Lower leg skin (tissue), 4 donors: ENCODE results near the gene LGI1. TPM values are rescaled to one million over a fixed set of nuclear protein-coding genes. Genes with fewer than 3 reads are reported as not detected.

ENCODE experiments used
- DNase-seq, 2 donors: peaks; one replicate each; pipeline ENCODE4 v3.0.0-alpha.2; 2019; ENCODE audit warnings: low spot score in 2 of 2
- H3K4me3 ChIP-seq: fragments of 200-600 bp; sonication (generic); 2 replicates; pipeline ENCODE4 v1.5.1; 2017; ENCODE audit warnings: mild to moderate bottlenecking, low read depth; ENCODE audit not compliant: poor library complexity, severe bottlenecking
- POLR2A ChIP-seq, 2 donors: fragments of 450-650 bp; IDR thresholded peaks; one replicate each; pipeline ENCODE4 v1.6.1; 2016 to 2017; ENCODE audit warnings: antibody characterized with exemption in 2 of 2, mild to moderate bottlenecking in 1 of 2, moderate library complexity in 1 of 2
- WGBS, 2 donors: methylation state at CpG; one replicate each; pipeline ENCODE4 v1.1.5; 2018; 5-methylcytosine and 5-hydroxymethylcytosine counted together
- intact Hi-C: fragments of 100-400 bp; cut with DNase I; formaldehyde crosslinking; loops from one replicate; pipeline ENCODE4 v1.15.0; 2023; ENCODE audit warnings: low total_unique reads
- total RNA-seq, 4 donors: library from RNA; depleted of rRNA; stranded (reverse); fragments of >200 nt; gene quantifications; one replicate each; pipeline ENCODE4 v1.1.0, GENCODE V29; 2016
- TF ChIP-seq, protein P1 (sequence below), 3 donors: fragments of 450-650 bp; IDR thresholded peaks; one replicate each; pipeline ENCODE4 v1.5.1; 2016; ENCODE audit warnings: antibody characterized with exemption in 3 of 3, mild to moderate bottlenecking in 3 of 3, moderate library complexity in 2 of 3

Gene LGI1
- total RNA-seq, 4 donors from 2014 or later = 2.8 TPM; not detected in 3

DNA sequence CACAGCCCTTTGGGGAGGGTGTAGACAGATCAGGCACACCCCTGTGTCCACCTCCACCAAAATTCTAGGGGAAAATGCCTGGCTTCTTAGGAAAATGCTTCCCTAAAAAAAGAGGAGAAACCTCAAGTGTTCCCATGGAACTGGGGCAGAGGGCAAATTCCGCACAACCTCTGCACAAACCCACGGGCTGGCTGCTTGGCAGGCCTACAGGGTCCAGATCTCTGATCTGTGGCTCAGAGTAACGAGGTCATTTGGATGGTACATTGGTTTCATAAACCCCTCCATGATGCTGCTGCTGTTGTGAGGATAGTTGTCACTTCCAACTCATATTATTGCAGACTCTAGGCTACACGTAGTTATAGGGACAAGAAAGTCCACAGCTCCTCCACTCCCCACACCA is 16.0 kb downstream of the LGI1 start:
- TF ChIP-seq, protein P1, sequence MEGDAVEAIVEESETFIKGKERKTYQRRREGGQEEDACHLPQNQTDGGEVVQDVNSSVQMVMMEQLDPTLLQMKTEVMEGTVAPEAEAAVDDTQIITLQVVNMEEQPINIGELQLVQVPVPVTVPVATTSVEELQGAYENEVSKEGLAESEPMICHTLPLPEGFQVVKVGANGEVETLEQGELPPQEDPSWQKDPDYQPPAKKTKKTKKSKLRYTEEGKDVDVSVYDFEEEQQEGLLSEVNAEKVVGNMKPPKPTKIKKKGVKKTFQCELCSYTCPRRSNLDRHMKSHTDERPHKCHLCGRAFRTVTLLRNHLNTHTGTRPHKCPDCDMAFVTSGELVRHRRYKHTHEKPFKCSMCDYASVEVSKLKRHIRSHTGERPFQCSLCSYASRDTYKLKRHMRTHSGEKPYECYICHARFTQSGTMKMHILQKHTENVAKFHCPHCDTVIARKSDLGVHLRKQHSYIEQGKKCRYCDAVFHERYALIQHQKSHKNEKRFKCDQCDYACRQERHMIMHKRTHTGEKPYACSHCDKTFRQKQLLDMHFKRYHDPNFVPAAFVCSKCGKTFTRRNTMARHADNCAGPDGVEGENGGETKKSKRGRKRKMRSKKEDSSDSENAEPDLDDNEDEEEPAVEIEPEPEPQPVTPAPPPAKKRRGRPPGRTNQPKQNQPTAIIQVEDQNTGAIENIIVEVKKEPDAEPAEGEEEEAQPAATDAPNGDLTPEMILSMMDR (IDR thresholded peaks at IDR 0.05) = no peak
- no peak for TF ChIP-seq POLR2A (IDR thresholded peaks at IDR 0.05)
- no peak for DNase-seq
- WGBS, 2 donors = 62 to 67% methylated on average over 4 of the region's 4 CpGs
- intact Hi-C loops = no loop called here
- no peak overlapping the region for H3K4me3 ChIP-seq

DNA sequence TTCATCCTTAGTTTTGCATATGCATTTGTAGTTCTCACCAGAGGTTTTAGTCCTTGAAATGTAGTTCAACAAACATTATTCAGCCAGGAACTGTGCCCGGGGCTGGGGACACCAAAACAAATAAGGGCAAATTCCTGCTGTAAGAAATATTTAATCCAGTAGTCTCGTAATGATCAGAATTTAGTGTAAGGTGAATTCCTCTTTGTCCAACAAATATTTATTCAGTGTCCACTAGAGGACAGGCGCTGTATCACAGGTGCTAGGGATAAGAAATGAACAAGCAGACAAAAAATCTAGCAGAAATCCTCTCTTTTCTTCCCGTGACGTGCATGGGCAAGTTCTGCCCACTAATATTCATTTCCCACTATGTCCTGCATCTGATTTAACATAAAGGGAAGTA is 17.6 kb downstream of the LGI1 start:
- no peak for DNase-seq
- TF ChIP-seq, protein P1 (IDR thresholded peaks at IDR 0.05) = no peak
- no peak for TF ChIP-seq POLR2A (IDR thresholded peaks at IDR 0.05)
- WGBS, 2 donors = 83 to 87% methylated on average over 5 of the region's 5 CpGs
- H3K4me3 ChIP-seq = no peak overlapping the region
- intact Hi-C loops = no loop called here

DNA sequence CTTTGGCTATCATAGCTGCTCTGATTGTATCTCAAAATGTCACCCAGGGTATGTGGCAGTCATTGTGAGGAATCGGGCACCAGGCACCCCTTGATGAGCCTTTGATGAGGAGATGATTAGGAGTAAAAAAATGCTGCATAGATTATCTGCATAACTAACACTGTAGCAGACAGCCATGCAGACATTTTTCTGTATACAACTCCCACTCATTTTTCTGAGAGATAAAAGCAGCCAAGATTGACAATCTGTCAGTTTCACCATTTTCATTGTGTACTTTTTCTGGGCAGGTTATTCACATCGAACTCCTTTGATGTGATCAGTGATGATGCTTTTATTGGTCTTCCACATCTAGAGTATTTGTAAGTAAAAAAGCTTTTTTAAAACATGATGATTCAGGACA is 19.4 kb downstream of the LGI1 start:
- WGBS, 2 donors = 47 to 55% methylated on average over 2 of the region's 2 CpGs
- no peak overlapping the region for H3K4me3 ChIP-seq
- TF ChIP-seq, protein P1 (IDR thresholded peaks at IDR 0.05) = no peak
- TF ChIP-seq POLR2A (IDR thresholded peaks at IDR 0.05) = no peak
- no peak for DNase-seq
- intact Hi-C loops = no loop called here

DNA sequence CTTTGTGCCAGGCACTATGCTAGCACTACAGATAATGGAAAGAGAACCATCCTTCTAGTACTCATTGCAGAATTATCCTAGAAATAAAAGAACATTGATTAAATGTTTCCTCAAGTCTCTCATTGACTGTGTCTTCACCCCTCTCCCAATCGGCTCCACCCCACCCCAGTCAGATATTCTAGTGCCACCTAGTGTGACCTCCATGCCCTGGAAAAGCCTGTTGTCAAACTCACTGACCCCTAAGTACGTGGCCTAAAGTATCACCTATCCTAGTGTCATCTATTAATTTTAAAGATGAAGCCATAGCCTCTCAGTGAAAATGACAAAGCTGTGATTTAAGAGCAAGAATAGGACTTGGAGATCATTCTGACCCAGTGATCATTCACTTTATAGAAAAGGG is 26.3 kb downstream of the LGI1 start:
- intact Hi-C loops = no loop called here
- WGBS, 2 donors = 62 to 67% methylated on average over 2 of the region's 2 CpGs
- no peak overlapping the region for H3K4me3 ChIP-seq
- TF ChIP-seq POLR2A (IDR thresholded peaks at IDR 0.05) = no peak
- TF ChIP-seq, protein P1 (IDR thresholded peaks at IDR 0.05) = no peak
- no peak for DNase-seq

DNA sequence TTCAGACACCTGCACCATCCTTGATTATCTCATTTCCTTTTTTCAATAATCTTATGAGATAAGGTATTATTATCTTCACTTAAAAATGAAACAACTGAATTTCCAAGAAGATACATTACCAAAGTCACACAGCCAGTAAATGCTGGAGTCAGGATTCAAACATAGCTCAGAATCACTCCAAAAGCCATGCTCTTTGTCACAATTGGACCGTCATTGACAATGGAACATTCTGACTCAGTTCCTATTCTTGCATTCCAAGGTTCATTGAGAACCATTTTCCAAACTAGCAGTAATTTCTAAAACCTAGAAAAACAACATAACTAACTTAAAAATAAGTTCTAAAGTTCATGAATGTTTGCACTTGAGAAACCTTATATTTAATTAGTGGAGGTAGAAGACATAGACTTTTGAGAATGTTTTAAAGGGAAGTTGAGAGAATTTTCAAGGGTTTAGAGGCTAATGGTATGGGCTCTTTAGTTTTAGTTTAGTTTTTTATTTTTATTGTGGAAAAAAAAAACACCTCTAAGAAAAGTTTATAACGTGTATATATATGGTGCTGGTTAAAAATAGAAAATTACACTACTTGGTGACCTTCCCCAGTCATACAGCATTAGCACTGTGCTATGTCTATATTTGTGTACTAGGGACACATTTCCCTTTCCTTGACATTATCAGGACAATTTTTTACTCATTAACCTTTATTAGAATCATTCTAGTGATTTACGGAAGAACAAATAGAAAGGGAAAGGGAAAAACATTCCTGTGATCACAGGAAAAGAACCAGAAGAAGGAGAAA is 30.9 kb downstream of the LGI1 start:
- no peak for DNase-seq
- WGBS, 2 donors = 84 to 88% methylated on average over 3 of the region's 3 CpGs
- intact Hi-C loops = no loop called here

More for the DNA sequence above, 30.9 kb downstream of the LGI1 start:
- no peak overlapping the region for H3K4me3 ChIP-seq
- TF ChIP-seq, protein P1 (IDR thresholded peaks at IDR 0.05) = no peak
- TF ChIP-seq POLR2A (IDR thresholded peaks at IDR 0.05) = no peak
